Keratinocyte (primary cell): Measurements from ENCODE around the gene OSBPL8. TPM values are rescaled to one million over a fixed set of nuclear protein-coding genes. Genes with fewer than 3 reads are reported as not detected.

Experiments used
- DNase-seq: peaks from one replicate; pipeline ENCODE4 v3.0.0-alpha.2; 2011; ENCODE audit warnings: low read depth, missing footprints, low spot score
- FAIRE-seq: peaks from 2 replicates; lab custom pipeline; 2011; peaks lifted over from hg19 to GRCh38; lab: Jason Lieb, UNC
- H2AFZ ChIP-seq: 2 replicates; pipeline ENCODE4 v1.6.0; 2012; ENCODE audit warnings: low read length, control low read depth, inconsistent platforms; ENCODE audit not compliant: control insufficient read depth
- H3K27ac ChIP-seq: 2 replicates; pipeline ENCODE4 v1.5.1; 2011; ENCODE audit warnings: low read length; ENCODE audit not compliant: control insufficient read depth, insufficient read depth
- H3K27me3 ChIP-seq: 3 replicates; pipeline ENCODE4 v1.6.0; 2011; ENCODE audit warnings: low read length; ENCODE audit not compliant: control insufficient read depth, insufficient read depth; ENCODE audit errors: extremely low read depth
- H3K36me3 ChIP-seq, 2 experiments: 2 replicates in 1 of 2; 3 replicates in 1 of 2; pipeline ENCODE4 v1.5.1; 2011; ENCODE audit warnings: low read length in 2 of 2, mild to moderate bottlenecking in 1 of 2; ENCODE audit not compliant: control insufficient read depth in 2 of 2, insufficient read depth in 2 of 2; ENCODE audit errors: extremely low read depth in 1 of 2
- H3K4me1 ChIP-seq: 3 replicates; pipeline ENCODE4 v1.5.1; 2011; ENCODE audit warnings: low read length; ENCODE audit not compliant: control insufficient read depth, insufficient read depth; ENCODE audit errors: extremely low read depth
- H3K4me2 ChIP-seq: 3 replicates; pipeline ENCODE4 v1.6.0; 2011; ENCODE audit warnings: low read depth, low read length; ENCODE audit not compliant: control insufficient read depth, insufficient read depth; ENCODE audit errors: extremely low read depth
- H3K4me3 ChIP-seq, 3 experiments: fragments of 200-600 bp in 1 of 3; sonication (generic) in 1 of 3; 2 replicates in 2 of 3; 3 replicates in 1 of 3; pipeline ENCODE4 v1.5.1; 2011 to 2016; ENCODE audit warnings: low read length in 3 of 3, mild to moderate bottlenecking in 3 of 3, control low read depth in 2 of 3, inconsistent platforms in 1 of 3, low read depth in 1 of 3, mixed read lengths in 1 of 3, mixed run types in 1 of 3, moderate library complexity in 1 of 3; ENCODE audit not compliant: control insufficient read depth in 2 of 3, insufficient read depth in 2 of 3; ENCODE audit errors: extremely low read depth in 1 of 3
- H3K79me2 ChIP-seq: 2 replicates; pipeline ENCODE4 v1.6.0; 2012; ENCODE audit warnings: low read length; ENCODE audit not compliant: control insufficient read depth, insufficient read depth
- H3K9ac ChIP-seq: 3 replicates; pipeline ENCODE4 v1.6.0; 2011; ENCODE audit warnings: low read length; ENCODE audit not compliant: control insufficient read depth, insufficient read depth; ENCODE audit errors: extremely low read depth
- H3K9me1 ChIP-seq: 3 replicates; pipeline ENCODE4 v1.6.0; 2011; ENCODE audit warnings: low read length; ENCODE audit not compliant: control insufficient read depth, insufficient read depth; ENCODE audit errors: extremely low read depth
- H3K9me3 ChIP-seq: 2 replicates; pipeline ENCODE4 v1.5.1; 2012; ENCODE audit warnings: low read depth, low read length; ENCODE audit not compliant: control insufficient read depth
- H4K20me1 ChIP-seq: 3 replicates; pipeline ENCODE4 v1.6.0; 2011; ENCODE audit warnings: low read length; ENCODE audit not compliant: control insufficient read depth, insufficient read depth; ENCODE audit errors: extremely low read depth
- EZH2 ChIP-seq: IDR thresholded peaks from one replicate; pipeline ENCODE4 v1.6.1; 2012; ENCODE audit warnings: inconsistent platforms, mild to moderate bottlenecking, low read length, moderate library complexity
- dilution Hi-C: fragments of 300-500 bp; cut with MboI; formaldehyde crosslinking; loops from one replicate; pipeline ENCODE4 v1.7.0; 2020; ENCODE audit warnings: low sequenced_read_pairs; ENCODE audit not compliant: extremely low pct_ligation_motif_present
- polyA plus RNA-seq, 5 experiments: library from polyadenylated mRNA; depleted of rRNA in 3 of 5; stranded (reverse) in 3 of 5; stranded (forward) in 1 of 5; unstranded in 1 of 5; fragments of >200 nt; gene quantifications; 1 replicate in 1 of 5; 2 replicates in 3 of 5; 3 replicates in 1 of 5; pipeline versions ENCODE4 v1.2.1 to v1.2.3, GENCODE V29; 2011 to 2012; ENCODE audit warnings: missing spikeins in 2 of 5, low read depth in 1 of 5, low replicate concordance in 1 of 5
- TF ChIP-seq, protein P1 (sequence below), 3 experiments: IDR thresholded peaks in 1 of 3; conservative IDR thresholded peaks in 1 of 3; optimal IDR thresholded peaks in 1 of 3; 2 replicates in 2 of 3; 3 replicates in 1 of 3; pipeline versions ENCODE3 to v1.5.1; 2011; ENCODE audit warnings: low read length in 3 of 3, mild to moderate bottlenecking in 3 of 3, moderate library complexity in 2 of 3, control low read depth in 1 of 3, inconsistent platforms in 1 of 3; ENCODE audit not compliant: insufficient read depth in 2 of 3; ENCODE audit errors: extremely low read depth in 1 of 3

OSBPL8 gene
- polyA plus RNA-seq, 1 donor (not counting 4 experiments of a cell fraction or from before 2014, with no cell fraction given), result 33.7 TPM

DNA sequence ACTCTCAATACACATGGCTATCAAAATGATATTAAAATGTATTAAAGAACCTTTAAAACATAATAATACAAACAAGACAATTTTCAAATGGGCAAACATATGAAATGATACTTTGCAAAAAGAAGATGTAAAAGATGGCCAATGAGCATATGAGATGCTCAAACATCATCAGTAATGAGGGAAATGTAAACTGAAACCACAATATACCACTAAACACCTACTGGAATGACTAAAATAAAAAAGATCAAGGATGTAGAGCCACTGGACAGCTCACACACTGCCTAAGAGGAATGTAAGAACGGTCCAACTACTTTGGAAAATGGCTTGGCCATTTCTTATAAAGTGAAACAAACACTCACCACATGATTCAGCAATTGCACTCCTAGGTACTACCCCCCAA lies 114.1 kb downstream of the OSBPL8 start:
- Histone ChIP-seq H2AFZ (no peak overlapping the region), H3K9ac (no peak overlapping the region), H3K4me1 (peaks cover 15% of the 10 kb centered on the region), H3K36me3 (peaks cover 0 to 2% of the 10 kb centered on the region in 2 experiments), H3K27me3 (no peaks in the 10 kb centered on the region), H3K4me2 (no peak overlapping the region), H3K79me2 (peaks cover 13% of the 10 kb centered on the region), H3K9me1 (no peaks in the 10 kb centered on the region), H3K27ac (no peak overlapping the region), H4K20me1 (no peaks in the 10 kb centered on the region), H3K9me3 (no peaks in the 10 kb centered on the region), H3K4me3 (no peak overlapping the region)
- dilution Hi-C loops, result no loop called here
- no peak for DNase-seq
- TF ChIP-seq, protein P1, sequence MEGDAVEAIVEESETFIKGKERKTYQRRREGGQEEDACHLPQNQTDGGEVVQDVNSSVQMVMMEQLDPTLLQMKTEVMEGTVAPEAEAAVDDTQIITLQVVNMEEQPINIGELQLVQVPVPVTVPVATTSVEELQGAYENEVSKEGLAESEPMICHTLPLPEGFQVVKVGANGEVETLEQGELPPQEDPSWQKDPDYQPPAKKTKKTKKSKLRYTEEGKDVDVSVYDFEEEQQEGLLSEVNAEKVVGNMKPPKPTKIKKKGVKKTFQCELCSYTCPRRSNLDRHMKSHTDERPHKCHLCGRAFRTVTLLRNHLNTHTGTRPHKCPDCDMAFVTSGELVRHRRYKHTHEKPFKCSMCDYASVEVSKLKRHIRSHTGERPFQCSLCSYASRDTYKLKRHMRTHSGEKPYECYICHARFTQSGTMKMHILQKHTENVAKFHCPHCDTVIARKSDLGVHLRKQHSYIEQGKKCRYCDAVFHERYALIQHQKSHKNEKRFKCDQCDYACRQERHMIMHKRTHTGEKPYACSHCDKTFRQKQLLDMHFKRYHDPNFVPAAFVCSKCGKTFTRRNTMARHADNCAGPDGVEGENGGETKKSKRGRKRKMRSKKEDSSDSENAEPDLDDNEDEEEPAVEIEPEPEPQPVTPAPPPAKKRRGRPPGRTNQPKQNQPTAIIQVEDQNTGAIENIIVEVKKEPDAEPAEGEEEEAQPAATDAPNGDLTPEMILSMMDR (optimal IDR thresholded peaks at IDR 0.05 in 1 of 3, IDR thresholded peaks at IDR 0.05 in 1 of 3, conservative IDR thresholded peaks at IDR 0.05 in 1 of 3; ENCODE audit: extremely low read depth in 1 of 3, insufficient read depth in 2 of 3, low read length in 3 of 3), result no peak
- TF ChIP-seq EZH2, result no peak
- peak; percentile 39 for FAIRE-seq

DNA sequence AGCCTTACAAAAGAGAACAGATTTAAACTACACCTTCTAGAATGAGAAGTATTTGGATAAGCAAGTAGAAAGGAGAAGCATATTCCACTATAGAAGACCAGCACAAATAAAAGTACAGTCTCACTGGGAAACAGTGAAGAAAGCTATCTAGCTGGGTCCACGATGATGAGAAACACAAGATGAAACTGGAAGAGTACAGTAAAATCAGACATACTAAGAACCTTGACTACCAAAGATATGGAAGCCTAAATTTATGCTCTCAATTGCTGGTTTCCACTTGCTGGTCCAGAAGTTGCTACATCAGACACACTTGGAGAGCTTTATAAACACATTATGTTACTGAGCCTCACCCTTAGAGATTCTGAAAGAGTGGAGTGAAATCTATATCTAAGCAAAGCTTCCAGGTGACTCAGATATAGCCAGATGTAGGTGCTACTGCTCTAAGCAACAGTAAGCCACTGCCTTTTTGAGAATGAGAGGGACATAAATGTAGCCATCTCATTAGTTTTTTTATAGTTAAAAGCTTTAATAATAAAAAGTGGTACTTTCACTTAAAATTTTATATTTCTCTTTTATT lies 115.1 kb downstream of the OSBPL8 start:
- FAIRE-seq (peak; percentile 76), DNase-seq (no peak)
- Histone ChIP-seq H3K79me2 (peaks cover 13% of the 10 kb centered on the region), H3K27me3 (no peaks in the 10 kb centered on the region), H3K36me3 (no peaks in the 10 kb centered on the region), H3K9me3 (no peaks in the 10 kb centered on the region), H3K27ac (no peak overlapping the region), H3K9ac (no peak overlapping the region), H3K4me3 (no peak overlapping the region), H3K4me1 (peaks cover 9% of the 10 kb centered on the region), H2AFZ (no peak overlapping the region), H3K9me1 (no peaks in the 10 kb centered on the region), H4K20me1 (no peaks in the 10 kb centered on the region), H3K4me2 (no peak overlapping the region)
- TF ChIP-seq, protein P1 (optimal IDR thresholded peaks at IDR 0.05 in 1 of 3, IDR thresholded peaks at IDR 0.05 in 1 of 3, conservative IDR thresholded peaks at IDR 0.05 in 1 of 3; ENCODE audit: extremely low read depth in 1 of 3, insufficient read depth in 2 of 3, low read length in 3 of 3), result no peak
- no peak for TF ChIP-seq EZH2
- dilution Hi-C loops, result no loop called here
